IPS-NIHi7 (cell line): ENCODE measurements around the gene DIP2A.
"Not testable (repeated sequence)": the region's sequence is repeated elsewhere in the genome, so short reads cannot be mapped to it uniquely, and the experiment has no call there.

ENCODE experiments used
- DNase-seq: peaks from one replicate; pipeline ENCODE4 v3.0.0; 2012; ENCODE audit warnings: mixed read lengths; ENCODE audit errors: extremely low spot score

The DIP2A gene

GRCh38 chr21:46518983-46519583, 60.4 kb downstream of the DIP2A start:
- DNase-seq, result no peak

DNA sequence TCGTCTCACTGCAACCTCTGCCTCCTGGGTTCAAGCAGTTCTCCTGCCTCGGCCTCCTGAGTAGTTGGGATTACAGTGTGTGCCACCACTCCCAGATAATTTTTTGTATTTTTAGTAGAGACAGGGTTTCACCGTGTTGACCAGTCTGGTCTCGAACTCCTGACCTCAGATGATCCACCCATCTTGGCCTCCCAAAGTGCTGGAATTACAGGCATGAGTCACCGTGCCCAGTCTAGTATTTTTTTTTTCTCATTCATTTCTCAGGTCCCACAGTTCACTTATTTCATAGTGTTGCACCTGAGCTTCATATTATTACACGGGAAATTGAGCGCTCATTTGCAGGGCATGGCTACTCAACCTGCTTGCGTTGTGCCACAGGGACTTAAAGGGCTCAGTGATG, 68.7 kb downstream of the DIP2A start:
- DNase-seq, result not testable (repeated sequence)

DNA sequence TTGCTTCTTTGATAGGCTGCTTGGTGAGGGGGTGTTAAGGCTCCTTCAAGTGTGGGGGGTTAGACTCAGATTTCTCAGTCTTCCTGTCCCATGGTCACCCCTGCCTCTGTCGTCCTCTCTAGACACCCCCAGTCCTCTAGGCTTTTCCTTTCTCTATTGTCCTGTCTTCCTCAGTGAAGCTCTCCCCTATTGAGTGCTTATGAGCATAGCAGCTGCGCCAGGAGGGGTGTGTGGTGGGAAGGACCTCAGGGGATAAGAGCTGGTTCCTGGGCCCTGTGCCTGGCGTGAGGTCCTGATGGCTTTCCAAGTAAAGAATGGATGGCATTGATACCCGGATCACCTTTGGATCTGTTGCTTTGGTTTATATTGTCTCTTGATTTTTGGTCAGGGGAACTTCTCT, 69.1 kb downstream of the DIP2A start:
- no peak for DNase-seq

GRCh38 chr21:46532080-46532479, 73.4 kb downstream of the DIP2A start:
- no peak for DNase-seq

DNA sequence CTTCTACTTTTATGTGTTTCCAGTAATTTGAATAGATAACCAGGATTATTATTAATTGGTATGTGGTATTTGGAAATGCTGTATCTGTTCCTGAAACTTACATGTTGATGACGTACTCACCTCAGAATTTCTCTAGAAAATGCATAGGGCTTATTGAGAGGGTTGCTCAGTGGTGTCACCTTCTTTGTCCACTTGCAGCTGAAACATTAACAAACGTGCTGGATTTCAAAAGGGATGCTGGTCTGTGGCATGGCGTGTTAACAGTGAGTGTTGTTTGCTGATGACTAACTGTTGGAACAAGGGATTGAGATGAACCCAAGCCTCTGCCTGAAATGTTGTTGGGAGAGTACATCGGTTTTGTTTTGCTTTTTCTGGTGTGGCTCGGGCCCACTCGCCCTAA, 78.3 kb downstream of the DIP2A start:
- no peak for DNase-seq

DNA sequence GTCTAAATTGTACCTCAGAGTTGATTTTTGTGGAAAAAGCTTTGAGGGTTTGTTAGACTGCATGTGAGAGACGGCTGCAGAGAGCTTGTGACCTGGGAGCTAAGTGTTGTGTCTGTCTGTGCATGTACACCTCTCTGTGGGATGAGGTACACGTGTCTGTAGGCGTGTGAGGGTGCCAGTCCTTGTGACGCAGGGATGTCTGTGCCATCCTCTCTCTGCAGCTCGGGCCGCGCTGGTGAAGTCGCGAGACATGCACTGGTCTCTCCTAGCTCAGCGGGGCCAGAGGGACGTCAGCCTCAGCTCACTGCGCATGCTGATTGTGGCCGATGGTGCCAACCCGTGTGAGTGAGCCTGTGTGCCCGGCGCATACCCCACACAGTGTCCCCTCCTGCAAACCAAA, 79.6 kb downstream of the DIP2A start:
- no peak for DNase-seq

GRCh38 chr21:46538851-46539666, 80.4 kb downstream of the DIP2A start:
- DNase-seq, result no peak

DNA sequence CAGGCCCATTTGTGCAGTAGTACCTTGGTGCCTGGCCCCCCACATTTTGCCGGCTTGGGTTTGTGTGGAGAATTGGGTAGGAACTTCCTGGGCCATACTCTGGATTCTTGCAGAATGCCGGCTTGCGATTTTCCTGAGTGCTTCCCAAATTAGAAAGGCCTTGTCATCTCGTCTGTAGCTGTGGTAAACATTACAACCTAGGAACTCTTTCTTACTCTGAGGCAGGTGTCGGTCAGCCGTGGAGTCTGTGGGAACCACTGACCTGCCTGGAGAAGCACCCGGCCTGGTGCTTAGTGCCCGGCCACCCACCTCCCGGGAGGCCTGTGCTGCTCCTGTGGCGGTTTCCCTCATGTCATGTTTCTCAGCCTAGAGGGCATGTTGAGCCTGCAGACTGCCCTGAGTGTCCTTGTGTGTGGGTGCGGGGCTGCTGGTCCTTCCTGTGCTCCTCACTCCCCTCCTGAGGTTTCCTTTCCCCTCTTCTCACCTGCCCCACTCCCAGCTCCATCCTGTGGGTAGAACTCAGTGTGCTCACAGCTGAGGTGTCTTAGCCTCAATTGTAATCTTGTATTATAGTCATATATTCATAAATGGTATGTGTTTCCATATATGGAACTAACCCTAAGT, 81.5 kb downstream of the DIP2A start:
- DNase-seq, result no peak

- no peak for DNase-seq
Observed at GRCh38 chr21:46542588-46543124, 84.0 kb downstream of the DIP2A start.

- no peak for DNase-seq
Observed at GRCh38 chr21:46543306-46543705, 84.6 kb downstream of the DIP2A start.

GRCh38 chr21:46544003-46544402, 85.3 kb downstream of the DIP2A start:
- no peak for DNase-seq

DNA sequence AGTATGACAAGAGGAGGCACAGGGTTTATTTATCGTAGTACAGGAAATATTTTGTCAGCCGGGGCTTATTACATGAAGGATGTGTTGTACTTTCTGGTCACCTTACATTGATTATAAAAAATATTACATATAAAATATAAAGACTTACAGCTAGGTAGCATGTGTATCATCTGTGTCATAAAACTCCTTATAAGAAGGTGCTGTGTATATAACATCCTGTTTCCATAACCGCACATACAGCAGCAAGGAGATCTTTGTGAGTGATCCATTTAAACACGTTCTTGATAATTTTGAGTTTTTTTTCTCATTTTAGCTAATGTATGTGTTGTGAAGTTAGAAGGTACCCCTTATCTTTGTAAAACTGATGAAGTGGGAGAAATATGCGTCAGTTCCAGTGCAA, 86.1 kb downstream of the DIP2A start:
- no peak for DNase-seq

GRCh38 chr21:46545363-46545762, 86.7 kb downstream of the DIP2A start:
- no peak for DNase-seq

- DNase-seq, result no peak
Observed at GRCh38 chr21:46545911-46546310, 87.2 kb downstream of the DIP2A start.

DNA sequence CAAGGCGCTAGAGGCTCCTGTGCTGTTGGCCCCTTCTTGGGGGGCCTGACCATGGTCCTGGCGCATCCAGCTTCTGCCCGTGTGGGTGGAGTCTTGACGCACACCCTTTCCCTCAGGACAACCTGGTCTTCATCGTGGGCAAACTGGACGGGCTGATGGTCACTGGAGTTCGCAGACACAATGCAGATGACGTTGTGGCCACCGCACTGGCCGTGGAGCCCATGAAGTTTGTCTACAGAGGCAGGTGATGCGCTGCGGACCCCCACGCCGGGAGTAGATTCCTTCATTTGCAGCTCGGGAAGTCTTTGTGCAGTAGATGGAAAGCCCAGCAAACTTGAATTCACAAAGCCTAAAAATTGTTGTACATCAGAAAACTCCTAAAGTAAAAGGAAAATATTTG, 88.1 kb downstream of the DIP2A start:
- DNase-seq, result no peak

DNA sequence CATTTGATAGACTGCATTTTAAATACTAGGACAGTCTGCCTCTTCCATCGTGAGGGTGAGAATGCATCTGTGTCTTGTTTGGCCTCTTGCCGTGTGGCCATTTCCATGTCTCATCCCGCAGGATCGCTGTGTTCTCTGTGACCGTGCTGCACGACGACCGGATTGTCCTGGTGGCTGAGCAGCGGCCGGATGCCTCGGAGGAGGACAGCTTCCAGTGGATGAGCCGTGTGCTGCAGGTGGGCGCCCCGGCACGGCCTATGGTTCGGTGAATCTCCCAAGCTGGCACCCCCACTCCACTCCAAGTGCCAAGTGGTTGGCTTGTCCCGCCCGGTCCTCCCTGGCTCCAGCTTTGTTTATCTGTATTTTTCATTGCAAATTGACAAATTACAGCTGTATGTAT, 91.0 kb downstream of the DIP2A start:
- DNase-seq, result no peak

GRCh38 chr21:46550116-46550941, 91.6 kb downstream of the DIP2A start:
- DNase-seq, result no peak

- no peak for DNase-seq
Observed at GRCh38 chr21:46551636-46552241, 93.0 kb downstream of the DIP2A start.

DNA sequence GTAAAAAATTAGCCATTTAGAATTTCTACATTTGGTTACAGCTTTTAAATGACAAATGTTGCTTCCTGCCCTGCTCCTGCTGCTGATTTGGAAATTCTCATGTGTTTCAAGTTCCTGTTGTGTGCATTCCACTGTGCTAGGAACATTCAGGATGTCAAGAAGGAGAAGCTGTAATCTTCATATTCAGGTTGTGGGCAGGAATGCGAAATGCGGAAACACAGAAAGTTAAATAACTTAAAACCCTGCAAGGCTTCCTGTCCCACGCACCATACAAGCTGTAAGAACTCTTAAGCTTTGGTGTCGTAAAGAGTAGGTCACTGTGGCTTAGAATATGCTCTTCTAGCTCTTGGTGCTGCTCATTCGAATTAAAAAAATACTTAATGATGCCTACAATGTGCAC, 93.6 kb downstream of the DIP2A start:
- no peak for DNase-seq

- DNase-seq, result no peak
Observed at GRCh38 chr21:46552865-46553379, 94.2 kb downstream of the DIP2A start.

- no peak for DNase-seq
Observed at GRCh38 chr21:46553993-46554392, 95.3 kb downstream of the DIP2A start.
